CD8-positive, alpha-beta memory T cell (primary cell): Measurements from ENCODE around the gene E4F1. TPM values are rescaled to one million over a fixed set of nuclear protein-coding genes. Genes with fewer than 3 reads are reported as not detected.

ENCODE experiments used
- CTCF ChIA-PET: fragments of 350-600 bp; sonication (Branson Sonifier 250); formaldehyde crosslinking; loops from one replicate; lab custom pipeline; 2021; ENCODE audit warnings: antibody characterized with exemption; lab: Charles Lee
- POLR2A ChIA-PET: fragments of 350-600 bp; sonication (Branson Sonifier 250); formaldehyde crosslinking; loops from one replicate; lab custom pipeline; 2021; ENCODE audit warnings: antibody characterized with exemption; lab: Charles Lee
- DNase-seq, 5 donors: peaks; one replicate each; pipeline versions ENCODE4 v3.0.0 to v3.0.0-alpha.2; 2020 to 2022; ENCODE audit warnings: mixed read lengths in 1 of 5
- H3K27ac ChIP-seq: one replicate; pipeline ENCODE4 v1.7.0; 2013; ENCODE audit warnings: low read depth, mild to moderate bottlenecking, low read length, moderate library complexity
- H3K27me3 ChIP-seq: 2 replicates; pipeline ENCODE4 v1.7.0; 2013; ENCODE audit warnings: low read length, mild to moderate bottlenecking; ENCODE audit not compliant: insufficient read depth, poor library complexity, severe bottlenecking
- H3K36me3 ChIP-seq: 2 replicates; pipeline ENCODE4 v1.7.0; 2013; ENCODE audit warnings: mild to moderate bottlenecking, low read length, moderate library complexity; ENCODE audit not compliant: insufficient read depth
- H3K4me1 ChIP-seq: 2 replicates; pipeline ENCODE4 v1.7.0; 2013; ENCODE audit warnings: mild to moderate bottlenecking, low read length, moderate library complexity; ENCODE audit not compliant: insufficient read depth
- H3K4me3 ChIP-seq: 2 replicates; pipeline ENCODE4 v1.7.0; 2013; ENCODE audit warnings: mild to moderate bottlenecking, low read length
- H3K9me3 ChIP-seq: 2 replicates; pipeline ENCODE4 v1.7.0; 2013; ENCODE audit warnings: mild to moderate bottlenecking, low read length
- H3K27ac Mint-ChIP-seq, 8 donors: one replicate each; pipeline ENCODE4 v1.8.0; 2020 to 2021; ENCODE audit warnings: mixed read lengths in 8 of 8, mild to moderate bottlenecking in 6 of 8, inconsistent platforms in 3 of 8, moderate library complexity in 3 of 8
- H3K27me3 Mint-ChIP-seq, 2 donors: one replicate each; pipeline ENCODE4 v1.8.0; 2020 to 2021; ENCODE audit warnings: mixed read lengths in 2 of 2, mild to moderate bottlenecking in 1 of 2, moderate library complexity in 1 of 2
- H3K36me3 Mint-ChIP-seq, 3 donors: one replicate each; pipeline ENCODE4 v1.8.0; 2020 to 2021; ENCODE audit warnings: mixed read lengths in 3 of 3, inconsistent platforms in 1 of 3, mild to moderate bottlenecking in 1 of 3
- H3K4me1 Mint-ChIP-seq, 3 donors: one replicate each; pipeline ENCODE4 v1.8.0; 2020 to 2021; ENCODE audit warnings: mixed read lengths in 3 of 3, inconsistent platforms in 1 of 3, mild to moderate bottlenecking in 1 of 3
- H3K4me3 Mint-ChIP-seq, 7 donors: one replicate each; pipeline ENCODE4 v1.8.0; 2020 to 2021; ENCODE audit warnings: mixed read lengths in 7 of 7, mild to moderate bottlenecking in 6 of 7, moderate library complexity in 4 of 7, inconsistent platforms in 2 of 7
- H3K9me3 Mint-ChIP-seq, 5 donors: one replicate each; pipeline ENCODE4 v1.8.0; 2020 to 2022; ENCODE audit warnings: mixed read lengths in 5 of 5, mild to moderate bottlenecking in 3 of 5, moderate library complexity in 2 of 5, inconsistent platforms in 1 of 5
- polyA plus RNA-seq: library from polyadenylated mRNA; unstranded; fragments of 300-500 nt; fragmentation: Illumina TruSeq; gene quantifications from one replicate; pipeline ENCODE4 v1.2.3, GENCODE V29; 2021
- total RNA-seq, 2 experiments: library from RNA; stranded (reverse); gene quantifications; one replicate each; pipeline ENCODE4 v1.2.3, GENCODE V29; 2021

The E4F1 gene
- total and polyA plus RNA-seq, 3 experiments from 2014 or later: 16.5 to 29.8 (median 28.9) TPM

DNA sequence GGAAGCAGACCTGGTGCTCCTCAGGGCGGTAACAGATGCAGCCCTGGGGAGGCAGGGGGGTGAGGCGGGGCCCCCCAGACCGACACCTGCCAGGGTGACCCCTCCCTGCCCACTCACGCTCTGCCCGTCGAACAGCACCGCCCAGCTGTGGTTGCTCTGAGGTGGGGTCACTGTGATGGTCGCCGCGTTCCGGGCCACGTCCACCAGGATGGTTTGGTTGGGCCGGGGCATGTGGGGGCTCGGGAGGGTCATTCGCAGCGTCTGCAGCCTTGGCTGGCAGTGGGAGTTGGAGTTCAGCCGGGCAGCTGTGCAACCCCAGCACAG is 13.4 kb upstream of the E4F1 start:
- H3K27ac ChIP-seq: no peak overlapping the region
- no peaks in the 10 kb centered on the region for H3K27me3 ChIP-seq
- Mint-ChIP-seq H3K4me3 (no peak overlapping the region), H3K27ac (peak overlapping the region in 1 of 8 donors; percentile 21), H3K27me3 (no peaks in the 10 kb centered on the region), H3K9me3 (no peaks in the 10 kb centered on the region), H3K36me3 (peaks cover 0 to 46% (median 4%) of the 10 kb centered on the region in 3 donors), H3K4me1 (peaks cover 21 to 43% (median 29%) of the 10 kb centered on the region in 3 donors)
- POLR2A ChIA-PET: no interaction called here
- DNase-seq: no peak
- peaks cover 3% of the 10 kb centered on the region for H3K36me3 ChIP-seq
- CTCF ChIA-PET: no interaction called here
- no peak overlapping the region for H3K4me3 ChIP-seq
- no peaks in the 10 kb centered on the region for H3K9me3 ChIP-seq
- H3K4me1 ChIP-seq: peaks cover 26% of the 10 kb centered on the region

DNA sequence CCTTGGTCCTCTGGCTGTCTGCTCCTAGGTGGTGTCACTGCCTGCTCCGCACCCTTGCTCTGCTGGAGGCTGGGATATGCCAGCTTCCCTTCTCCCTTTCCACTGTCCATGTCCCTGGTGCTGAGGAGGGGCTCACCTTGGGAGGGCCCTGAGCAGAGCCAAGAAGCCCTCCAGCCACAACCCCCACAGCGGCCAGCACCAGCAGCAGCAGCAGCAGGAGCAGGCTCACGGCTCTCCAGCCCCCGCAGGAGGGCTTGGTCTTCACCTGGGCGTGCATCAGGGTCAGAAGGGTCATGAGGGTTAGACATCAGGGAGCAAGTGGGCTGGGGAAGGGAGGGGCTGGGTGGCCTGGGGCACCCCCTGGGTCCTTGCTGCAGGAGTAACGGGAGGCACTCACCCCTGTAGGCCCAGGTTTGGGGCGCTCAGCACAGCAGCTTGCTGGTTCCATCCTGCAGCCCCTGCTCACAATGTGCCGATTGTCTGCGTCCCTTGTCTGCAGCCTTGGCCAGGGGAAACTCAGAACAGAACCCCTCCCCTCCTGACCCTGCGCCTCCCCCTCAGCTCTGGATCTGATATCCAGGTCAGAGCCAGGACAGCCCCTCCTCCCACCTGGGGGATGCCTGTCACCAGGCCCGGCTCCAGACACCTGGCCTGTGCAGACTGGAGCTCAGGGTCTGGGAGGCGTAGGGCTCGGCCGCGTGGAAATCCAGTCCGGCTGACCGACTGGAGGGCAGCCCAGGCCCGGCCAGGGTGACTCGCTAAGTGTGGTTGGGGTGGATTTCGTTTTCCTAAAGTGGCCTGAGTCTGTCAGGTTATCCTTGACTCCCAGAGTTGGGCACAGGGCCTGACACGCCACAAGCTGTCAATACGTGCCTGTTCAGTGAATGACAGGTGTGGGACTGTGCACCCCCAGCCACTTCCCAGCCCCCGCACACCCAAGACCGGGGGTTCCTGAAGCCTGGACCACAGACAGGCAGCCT is 12.7 kb upstream of the E4F1 start, which contains the start of gene BRICD5:
TSS of gene BRICD5 (minus strand) at position 478 of the 980 bp plus-strand sequence. CDS start at position 448, 30 bp downstream.
- Mint-ChIP-seq H3K4me3 (no peak within 1 kb of the TSS), H3K27ac (peak within 1 kb of the TSS in 2 of 8 donors; percentile 20 to 21)

DNA sequence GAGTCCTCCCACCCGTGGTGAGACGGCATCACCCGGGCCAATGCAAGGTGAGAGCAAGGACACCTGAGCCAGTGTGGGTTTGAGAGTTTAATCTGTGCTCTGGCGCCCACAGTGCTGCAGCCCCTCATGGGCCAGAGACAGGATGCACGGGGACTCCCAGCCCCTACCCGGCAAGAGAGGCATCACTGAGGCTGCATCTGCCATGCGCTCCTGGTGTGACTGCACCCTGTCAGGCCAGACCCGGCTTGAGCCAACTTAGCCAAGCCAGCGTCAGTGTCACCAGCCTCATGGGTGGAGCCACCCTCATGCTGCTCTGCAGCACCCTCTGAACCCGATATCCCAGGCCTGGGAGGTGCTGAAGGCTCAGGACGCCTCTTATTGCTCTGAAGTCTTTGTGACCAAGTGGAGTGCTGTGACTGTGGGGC is 11.5 kb upstream of the E4F1 start:
- H3K36me3 ChIP-seq: peaks cover 3% of the 10 kb centered on the region
- no peaks in the 10 kb centered on the region for H3K27me3 ChIP-seq
- H3K4me3 ChIP-seq: no peak overlapping the region
- no peak overlapping the region for H3K27ac ChIP-seq
- CTCF ChIA-PET: interaction anchor here (1.3 kb wide), 1 partner anchor 57 kb away, joined by 3 read pairs; no protein-coding TSS in a partner anchor
- Mint-ChIP-seq H3K9me3 (no peaks in the 10 kb centered on the region), H3K4me1 (peaks cover 20 to 36% (median 25%) of the 10 kb centered on the region in 3 donors), H3K36me3 (peaks cover 0 to 39% (median 4%) of the 10 kb centered on the region in 3 donors), H3K27me3 (no peaks in the 10 kb centered on the region), H3K4me3 (peak overlapping the region in 4 of 7 donors; percentile 28 to 66 (median 40)), H3K27ac (peak overlapping the region in 1 of 8 donors; percentile 20)
- H3K4me1 ChIP-seq: peaks cover 15% of the 10 kb centered on the region
- no peak for DNase-seq
- POLR2A ChIA-PET: no interaction called here
- no peaks in the 10 kb centered on the region for H3K9me3 ChIP-seq

More for the DNA sequence above, 12.7 kb upstream of the E4F1 start, which contains the start of gene BRICD5:
- H3K9me3 Mint-ChIP-seq: no peaks in the 10 kb centered on the region
- DNase-seq: no peak
- ChIA-PET CTCF (no interaction called here), POLR2A (no interaction called here)
- H3K4me1 Mint-ChIP-seq: peaks cover 23 to 46% (median 33%) of the 10 kb centered on the region in 3 donors
- no peaks in the 10 kb centered on the region for H3K9me3 ChIP-seq
- H3K36me3 ChIP-seq: peaks cover 3% of the 10 kb centered on the region
- peaks cover 26% of the 10 kb centered on the region for H3K4me1 ChIP-seq
- no peaks in the 10 kb centered on the region for H3K27me3 ChIP-seq
- peaks cover 0 to 45% (median 4%) of the 10 kb centered on the region in 3 donors for H3K36me3 Mint-ChIP-seq
- H3K4me3 ChIP-seq: no peak within 1 kb of the TSS
- no peak within 1 kb of the TSS for H3K27ac ChIP-seq
- H3K27me3 Mint-ChIP-seq: no peaks in the 10 kb centered on the region

DNA sequence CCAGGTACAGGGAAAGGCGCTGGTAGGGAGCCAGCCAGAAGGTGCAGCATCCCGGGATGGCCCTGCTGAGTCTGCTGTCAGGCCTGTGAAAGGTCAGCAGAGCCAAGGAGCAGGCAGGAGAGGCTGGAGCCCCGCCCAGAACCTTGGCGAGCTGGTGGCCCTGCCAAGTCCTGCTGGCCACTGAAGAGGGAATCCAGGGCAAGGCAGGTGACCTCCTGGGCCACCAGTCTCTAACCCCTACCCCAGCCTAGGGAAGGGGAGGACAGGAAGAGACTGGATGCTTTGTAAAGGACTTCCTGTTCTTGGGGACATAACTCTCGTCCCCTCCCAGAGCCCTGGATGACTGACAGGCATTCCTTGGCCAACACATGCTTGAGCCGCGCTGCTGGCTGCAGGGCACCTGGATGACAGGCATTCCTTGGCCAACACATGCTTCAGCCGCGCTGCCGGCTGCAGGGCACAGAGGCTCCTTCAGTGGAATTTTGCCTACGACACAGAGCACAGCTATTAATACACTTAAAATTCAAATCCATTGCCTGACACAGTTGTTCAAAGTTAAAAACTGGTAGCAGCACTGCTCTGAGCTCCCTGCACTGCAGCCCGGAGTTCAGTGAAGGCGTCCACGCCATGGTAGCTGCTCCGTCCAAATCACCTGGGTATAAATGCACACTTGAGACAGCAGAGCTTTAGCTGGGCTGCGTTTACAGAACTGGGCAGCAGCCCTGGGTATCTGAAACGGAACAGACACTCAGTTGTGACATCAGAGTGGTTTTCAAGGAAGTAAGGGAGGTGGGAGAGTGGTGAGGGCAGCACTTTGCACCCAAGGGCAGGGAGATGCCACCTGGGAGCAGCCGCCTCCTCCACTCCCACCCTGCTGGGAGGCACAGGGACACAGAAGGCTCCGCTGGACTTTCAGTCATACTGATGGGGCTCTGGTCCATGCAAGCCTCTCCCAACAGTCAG is 10.7 kb upstream of the E4F1 start:
- no peaks in the 10 kb centered on the region for H3K27me3 ChIP-seq
- CTCF ChIA-PET: interaction anchor here (1.1 to 1.3 kb wide), 2 partner anchors 39 to 56 kb away, joined by 3 read pairs; partner anchors contain the start of gene ECI1
- Mint-ChIP-seq H3K27ac (peak overlapping the region in 1 of 8 donors; percentile 95), H3K4me3 (peak overlapping the region; percentile 43 to 88 (median 74)), H3K27me3 (no peaks in the 10 kb centered on the region), H3K9me3 (no peaks in the 10 kb centered on the region), H3K4me1 (peaks cover 18 to 29% (median 20%) of the 10 kb centered on the region in 3 donors), H3K36me3 (peaks cover 0 to 32% (median 2%) of the 10 kb centered on the region in 3 donors)
- peak overlapping the region; percentile 41 for H3K4me3 ChIP-seq
- H3K27ac ChIP-seq: peak overlapping the region; percentile 48
- H3K9me3 ChIP-seq: no peaks in the 10 kb centered on the region
- DNase-seq: no peak
- no peaks in the 10 kb centered on the region for H3K36me3 ChIP-seq
- H3K4me1 ChIP-seq: peaks cover 15% of the 10 kb centered on the region
- POLR2A ChIA-PET: no interaction called here

DNA sequence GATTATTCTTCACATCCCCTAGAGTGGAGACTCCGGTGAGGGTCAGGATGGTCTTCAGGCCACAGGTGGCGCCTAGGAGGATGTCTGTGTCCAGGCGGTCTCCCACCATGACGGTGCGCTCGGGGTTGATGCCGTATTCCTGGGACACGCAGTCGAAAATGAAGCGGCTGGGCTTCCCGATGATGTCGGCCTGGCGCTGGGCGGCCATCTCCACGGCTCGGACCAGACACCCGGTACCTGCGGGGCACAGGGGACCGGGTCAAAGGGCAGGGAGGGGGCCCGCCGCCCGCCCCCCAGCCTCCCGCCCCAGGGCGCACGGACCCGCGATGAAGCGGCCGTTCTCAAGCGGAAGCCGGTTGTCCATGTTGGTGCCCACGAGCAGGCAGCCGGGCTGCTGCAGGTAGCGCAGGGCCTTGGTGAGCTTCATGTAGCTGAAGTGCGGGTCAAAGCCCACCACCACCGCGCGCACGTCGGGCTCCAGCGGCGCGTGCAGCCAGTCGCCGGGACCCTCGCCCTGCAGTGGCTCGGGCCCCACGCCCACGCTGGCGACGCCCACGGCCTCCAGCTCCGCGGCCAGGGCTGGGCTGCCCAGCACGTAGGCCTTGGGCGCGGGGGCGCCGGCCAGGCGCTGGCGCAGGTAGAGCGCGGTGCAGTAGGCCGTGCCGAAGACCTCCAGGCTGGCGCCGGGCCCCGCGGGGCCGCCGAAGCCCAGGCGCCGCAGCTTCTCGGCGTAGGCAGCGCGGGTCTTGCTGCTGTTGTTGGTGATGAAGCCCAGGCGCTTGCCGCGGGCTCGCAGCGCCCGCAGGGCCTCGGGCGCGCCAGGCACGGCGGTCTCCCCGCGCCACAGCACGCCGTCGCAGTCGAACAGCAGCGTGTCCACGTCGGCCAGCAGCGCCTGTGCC is 9.3 kb upstream of the E4F1 start:
- H3K27ac Mint-ChIP-seq: peak overlapping the region in 5 of 8 donors; percentile 19 to 95 (median 60)
- Histone ChIP-seq H3K4me3 (peak overlapping the region; percentile 49), H3K27ac (peak overlapping the region; percentile 51)

DNA sequence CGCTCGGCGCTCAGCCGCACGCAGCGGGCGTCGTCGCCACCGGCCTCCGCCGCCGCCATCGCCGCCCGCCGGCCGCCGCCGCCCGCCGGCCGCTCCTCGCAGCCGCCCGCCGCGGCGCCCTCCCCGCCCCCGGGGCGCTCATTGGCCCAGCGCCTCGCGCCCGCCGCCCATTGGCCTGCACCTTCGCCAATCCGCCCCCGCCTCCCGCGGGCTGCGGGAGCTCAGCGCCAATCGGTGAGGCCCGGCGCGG is 8.7 kb upstream of the E4F1 start, which contains the start of gene PGP:
TSS of gene PGP (minus strand) at position 122 of the 250 bp plus-strand sequence. CDS start at position 59, 63 bp downstream.
- Histone ChIP-seq H3K4me3 (peak within 1 kb of the TSS; percentile 93), H3K27me3 (no peaks in the 10 kb centered on the region), H3K4me1 (peaks cover 15% of the 10 kb centered on the region), H3K9me3 (no peaks in the 10 kb centered on the region), H3K27ac (peak within 1 kb of the TSS; percentile 89), H3K36me3 (no peaks in the 10 kb centered on the region)
- ChIA-PET CTCF (interaction anchor here (1.0 to 1.6 kb wide), 3 partner anchors 9 to 74 kb away, joined by 3 read pairs; partner anchors contain the start of gene MLST8), POLR2A (interaction anchor here (0.5 to 2.1 kb wide), 16 partner anchors 9 to 1971 kb away, joined by 3 to 20 read pairs (median 6); partner anchors contain the start of genes DNASE1L2, E4F1, ECI1 and MLST8)
- peaks cover 16 to 26% (median 17%) of the 10 kb centered on the region in 3 donors for H3K4me1 Mint-ChIP-seq
- peaks cover 0 to 19% (median 0%) of the 10 kb centered on the region in 3 donors for H3K36me3 Mint-ChIP-seq
- H3K27ac Mint-ChIP-seq: peak within 1 kb of the TSS; percentile 75 to 95 (median 84)
- no peaks in the 10 kb centered on the region for H3K9me3 Mint-ChIP-seq
- H3K27me3 Mint-ChIP-seq: no peaks in the 10 kb centered on the region
- peak within 1 kb of the TSS; percentile 82 to 95 (median 89) for H3K4me3 Mint-ChIP-seq
- DNase-seq: no peak

More for the DNA sequence above, 9.3 kb upstream of the E4F1 start:
- DNase-seq: no peak
- Mint-ChIP-seq H3K4me1 (peaks cover 16 to 26% (median 17%) of the 10 kb centered on the region in 3 donors), H3K36me3 (peaks cover 0 to 21% (median 0%) of the 10 kb centered on the region in 3 donors), H3K27me3 (no peaks in the 10 kb centered on the region), H3K9me3 (no peaks in the 10 kb centered on the region), H3K4me3 (peak overlapping the region; percentile 70 to 88 (median 74))
- POLR2A ChIA-PET: interaction anchor here (0.5 to 2.1 kb wide), 15 partner anchors 8 to 1971 kb away, joined by 3 to 20 read pairs (median 7); partner anchors contain the start of genes DNASE1L2, E4F1, ECI1 and MLST8
- peaks cover 15% of the 10 kb centered on the region for H3K4me1 ChIP-seq
- CTCF ChIA-PET: interaction anchor here (1.1 to 1.6 kb wide), 2 partner anchors 8 to 73 kb away, joined by 3 read pairs; partner anchors contain the start of gene MLST8
- no peaks in the 10 kb centered on the region for H3K36me3 ChIP-seq
- no peaks in the 10 kb centered on the region for H3K9me3 ChIP-seq
- H3K27me3 ChIP-seq: no peaks in the 10 kb centered on the region
